Esophagus squamous epithelium (tissue), 4 donors: ENCODE data around the gene OTUD5.

ENCODE experiments used
- POLR2A ChIP-seq, 4 donors: fragments of 450-650 bp; IDR thresholded peaks; one replicate each; pipeline ENCODE4 v1.6.1; 2017; ENCODE audit warnings: antibody characterized with exemption in 4 of 4, mild to moderate bottlenecking in 4 of 4, moderate library complexity in 3 of 4
- TF ChIP-seq, protein P1 (sequence below), 6 experiments: fragments of 450-650 bp in 4 of 6; fragments of 200-600 bp in 2 of 6; sonication (generic) in 2 of 6; IDR thresholded peaks; one replicate each; pipeline ENCODE4 v1.5.1; 2016 to 2019; ENCODE audit warnings: antibody characterized with exemption in 6 of 6, mild to moderate bottlenecking in 4 of 6, moderate library complexity in 4 of 6

- no peak for TF ChIP-seq POLR2A (IDR thresholded peaks at IDR 0.05)
- TF ChIP-seq, protein P1, sequence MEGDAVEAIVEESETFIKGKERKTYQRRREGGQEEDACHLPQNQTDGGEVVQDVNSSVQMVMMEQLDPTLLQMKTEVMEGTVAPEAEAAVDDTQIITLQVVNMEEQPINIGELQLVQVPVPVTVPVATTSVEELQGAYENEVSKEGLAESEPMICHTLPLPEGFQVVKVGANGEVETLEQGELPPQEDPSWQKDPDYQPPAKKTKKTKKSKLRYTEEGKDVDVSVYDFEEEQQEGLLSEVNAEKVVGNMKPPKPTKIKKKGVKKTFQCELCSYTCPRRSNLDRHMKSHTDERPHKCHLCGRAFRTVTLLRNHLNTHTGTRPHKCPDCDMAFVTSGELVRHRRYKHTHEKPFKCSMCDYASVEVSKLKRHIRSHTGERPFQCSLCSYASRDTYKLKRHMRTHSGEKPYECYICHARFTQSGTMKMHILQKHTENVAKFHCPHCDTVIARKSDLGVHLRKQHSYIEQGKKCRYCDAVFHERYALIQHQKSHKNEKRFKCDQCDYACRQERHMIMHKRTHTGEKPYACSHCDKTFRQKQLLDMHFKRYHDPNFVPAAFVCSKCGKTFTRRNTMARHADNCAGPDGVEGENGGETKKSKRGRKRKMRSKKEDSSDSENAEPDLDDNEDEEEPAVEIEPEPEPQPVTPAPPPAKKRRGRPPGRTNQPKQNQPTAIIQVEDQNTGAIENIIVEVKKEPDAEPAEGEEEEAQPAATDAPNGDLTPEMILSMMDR (IDR thresholded peaks at IDR 0.05), result no peak
Measured at GRCh38 chrX:48976086-48976485, 18.7 kb upstream of the OTUD5 start.
